ENCODE results near the gene FFAR3. TPM values are rescaled to one million over a fixed set of nuclear protein-coding genes. Genes with fewer than 3 reads are reported as not detected.
A peak's percentile ranks its signal among the peaks of the same experiment; 100 is the strongest.

FFAR3 gene
- total and polyA plus RNA-seq, 2 of the 13 experiments (the other 11 are each of a cell fraction or from before 2014, with no cell fraction given): not detected

DNA sequence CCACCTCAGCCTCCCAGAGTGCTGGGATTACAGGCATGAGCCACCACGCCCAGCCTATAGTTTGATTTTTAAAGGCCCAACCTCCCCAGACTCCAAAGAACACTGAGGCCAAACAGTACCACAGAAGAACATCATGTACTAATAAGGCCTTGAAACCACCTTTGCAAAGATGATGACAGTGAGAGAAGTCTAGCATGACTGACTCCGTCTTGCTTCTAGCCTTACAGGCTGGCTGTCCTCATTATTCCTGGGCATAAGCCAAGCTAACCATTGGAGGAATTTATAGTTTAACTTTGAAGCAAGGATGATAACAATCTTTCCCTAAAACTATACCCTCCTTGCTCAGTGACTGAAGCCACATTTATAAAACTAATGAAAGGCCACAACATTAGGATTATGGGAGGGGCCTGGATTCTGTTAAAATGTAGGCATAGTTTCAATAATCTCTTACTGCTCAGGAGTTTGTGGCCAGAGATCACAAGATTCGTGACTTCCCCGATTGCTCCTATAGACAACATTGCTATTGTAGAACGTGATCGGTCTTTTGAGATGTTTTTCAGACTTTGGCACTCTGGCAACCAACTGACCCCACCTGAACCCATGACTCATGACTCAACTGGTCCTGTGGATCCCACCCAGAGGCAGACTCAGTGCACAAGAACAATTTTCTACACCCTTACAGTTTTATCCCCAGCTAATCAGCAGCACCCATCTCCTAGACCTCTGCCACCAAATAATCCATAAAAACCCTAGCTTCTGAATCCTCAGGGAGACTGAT, 30.2 kb downstream of the FFAR3 start (continued):
- TF ChIP-seq ZNF790 (CRISPR knock-in tag; IDR thresholded peaks at IDR 0.05; ENCODE audit: borderline replicate concordance) (no peak), ZNF709 (CRISPR knock-in tag; IDR thresholded peaks at IDR 0.05) (peak; percentile 40; the same call in 1 of the 2 replicates), ZNF207 (IDR thresholded peaks at IDR 0.05; ENCODE audit: borderline replicate concordance) (no peak), ZNF232 (CRISPR knock-in tag; IDR thresholded peaks at IDR 0.05; ENCODE audit: borderline replicate concordance) (no peak), ZNF792 (CRISPR knock-in tag; IDR thresholded peaks at IDR 0.05) (0 out of 2 replicates have a peak, but pooled peaks have one; percentile 39), ETV5 (CRISPR knock-in tag; IDR thresholded peaks at IDR 0.05; ENCODE audit: borderline replicate concordance) (peak; percentile 25; the same call in 1 of the 2 replicates), BCL6 (CRISPR knock-in tag; IDR thresholded peaks at IDR 0.05) (peak; percentile 64; the same call in 1 of the 2 replicates), WIZ (CRISPR knock-in tag; IDR thresholded peaks at IDR 0.05) (no peak), MTERF4 (CRISPR knock-in tag; IDR thresholded peaks at IDR 0.05) (no peak), JARID2 (CRISPR knock-in tag; IDR thresholded peaks at IDR 0.05; ENCODE audit: insufficient replicate concordance) (no peak), MED1 (CRISPR knock-in tag; IDR thresholded peaks at IDR 0.05) (peak; percentile 38), MTF2 (CRISPR knock-in tag; IDR thresholded peaks at IDR 0.05; ENCODE audit: borderline replicate concordance) (no peak), TAF1 (CRISPR knock-in tag; IDR thresholded peaks at IDR 0.05) (no peak), MEIS2 (CRISPR knock-in tag; IDR thresholded peaks at IDR 0.05) (no peak), FLYWCH1 (CRISPR knock-in tag; IDR thresholded peaks at IDR 0.05) (no peak), ZNF34 (CRISPR knock-in tag; IDR thresholded peaks at IDR 0.05; ENCODE audit: borderline replicate concordance) (no peak), ZNF10 (CRISPR knock-in tag; IDR thresholded peaks at IDR 0.05; ENCODE audit: borderline replicate concordance, low read depth) (no peak), ZBTB20 (CRISPR knock-in tag; IDR thresholded peaks at IDR 0.05; ENCODE audit: borderline replicate concordance, low read depth) (no peak; the same call in 1 of the 2 replicates)
- TF ChIP-seq, protein P1, sequence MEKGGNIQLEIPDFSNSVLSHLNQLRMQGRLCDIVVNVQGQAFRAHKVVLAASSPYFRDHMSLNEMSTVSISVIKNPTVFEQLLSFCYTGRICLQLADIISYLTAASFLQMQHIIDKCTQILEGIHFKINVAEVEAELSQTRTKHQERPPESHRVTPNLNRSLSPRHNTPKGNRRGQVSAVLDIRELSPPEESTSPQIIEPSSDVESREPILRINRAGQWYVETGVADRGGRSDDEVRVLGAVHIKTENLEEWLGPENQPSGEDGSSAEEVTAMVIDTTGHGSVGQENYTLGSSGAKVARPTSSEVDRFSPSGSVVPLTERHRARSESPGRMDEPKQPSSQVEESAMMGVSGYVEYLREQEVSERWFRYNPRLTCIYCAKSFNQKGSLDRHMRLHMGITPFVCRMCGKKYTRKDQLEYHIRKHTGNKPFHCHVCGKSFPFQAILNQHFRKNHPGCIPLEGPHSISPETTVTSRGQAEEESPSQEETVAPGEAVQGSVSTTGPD (CRISPR knock-in tag; IDR thresholded peaks at IDR 0.05): 0 out of 2 replicates have a peak, but pooled peaks have one; percentile 8
- TF ChIP-seq, protein P2, sequence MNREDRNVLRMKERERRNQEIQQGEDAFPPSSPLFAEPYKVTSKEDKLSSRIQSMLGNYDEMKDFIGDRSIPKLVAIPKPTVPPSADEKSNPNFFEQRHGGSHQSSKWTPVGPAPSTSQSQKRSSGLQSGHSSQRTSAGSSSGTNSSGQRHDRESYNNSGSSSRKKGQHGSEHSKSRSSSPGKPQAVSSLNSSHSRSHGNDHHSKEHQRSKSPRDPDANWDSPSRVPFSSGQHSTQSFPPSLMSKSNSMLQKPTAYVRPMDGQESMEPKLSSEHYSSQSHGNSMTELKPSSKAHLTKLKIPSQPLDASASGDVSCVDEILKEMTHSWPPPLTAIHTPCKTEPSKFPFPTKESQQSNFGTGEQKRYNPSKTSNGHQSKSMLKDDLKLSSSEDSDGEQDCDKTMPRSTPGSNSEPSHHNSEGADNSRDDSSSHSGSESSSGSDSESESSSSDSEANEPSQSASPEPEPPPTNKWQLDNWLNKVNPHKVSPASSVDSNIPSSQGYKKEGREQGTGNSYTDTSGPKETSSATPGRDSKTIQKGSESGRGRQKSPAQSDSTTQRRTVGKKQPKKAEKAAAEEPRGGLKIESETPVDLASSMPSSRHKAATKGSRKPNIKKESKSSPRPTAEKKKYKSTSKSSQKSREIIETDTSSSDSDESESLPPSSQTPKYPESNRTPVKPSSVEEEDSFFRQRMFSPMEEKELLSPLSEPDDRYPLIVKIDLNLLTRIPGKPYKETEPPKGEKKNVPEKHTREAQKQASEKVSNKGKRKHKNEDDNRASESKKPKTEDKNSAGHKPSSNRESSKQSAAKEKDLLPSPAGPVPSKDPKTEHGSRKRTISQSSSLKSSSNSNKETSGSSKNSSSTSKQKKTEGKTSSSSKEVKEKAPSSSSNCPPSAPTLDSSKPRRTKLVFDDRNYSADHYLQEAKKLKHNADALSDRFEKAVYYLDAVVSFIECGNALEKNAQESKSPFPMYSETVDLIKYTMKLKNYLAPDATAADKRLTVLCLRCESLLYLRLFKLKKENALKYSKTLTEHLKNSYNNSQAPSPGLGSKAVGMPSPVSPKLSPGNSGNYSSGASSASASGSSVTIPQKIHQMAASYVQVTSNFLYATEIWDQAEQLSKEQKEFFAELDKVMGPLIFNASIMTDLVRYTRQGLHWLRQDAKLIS (CRISPR knock-in tag; IDR thresholded peaks at IDR 0.05): no peak
- TF ChIP-seq, protein P3, sequence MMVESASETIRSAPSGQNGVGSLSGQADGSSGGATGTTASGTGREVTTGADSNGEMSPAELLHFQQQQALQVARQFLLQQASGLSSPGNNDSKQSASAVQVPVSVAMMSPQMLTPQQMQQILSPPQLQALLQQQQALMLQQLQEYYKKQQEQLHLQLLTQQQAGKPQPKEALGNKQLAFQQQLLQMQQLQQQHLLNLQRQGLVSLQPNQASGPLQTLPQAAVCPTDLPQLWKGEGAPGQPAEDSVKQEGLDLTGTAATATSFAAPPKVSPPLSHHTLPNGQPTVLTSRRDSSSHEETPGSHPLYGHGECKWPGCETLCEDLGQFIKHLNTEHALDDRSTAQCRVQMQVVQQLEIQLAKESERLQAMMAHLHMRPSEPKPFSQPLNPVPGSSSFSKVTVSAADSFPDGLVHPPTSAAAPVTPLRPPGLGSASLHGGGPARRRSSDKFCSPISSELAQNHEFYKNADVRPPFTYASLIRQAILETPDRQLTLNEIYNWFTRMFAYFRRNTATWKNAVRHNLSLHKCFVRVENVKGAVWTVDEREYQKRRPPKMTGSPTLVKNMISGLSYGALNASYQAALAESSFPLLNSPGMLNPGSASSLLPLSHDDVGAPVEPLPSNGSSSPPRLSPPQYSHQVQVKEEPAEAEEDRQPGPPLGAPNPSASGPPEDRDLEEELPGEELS (CRISPR knock-in tag; IDR thresholded peaks at IDR 0.05): no peak
